Ectodermal cell (in vitro differentiated cells): ENCODE measurements around the gene NEDD4.

Source experiments
- H3K27ac ChIP-seq: 2 replicates; pipeline ENCODE4 v1.7.0; 2013; ENCODE audit warnings: mild to moderate bottlenecking, low read depth, low read length; ENCODE audit not compliant: insufficient read depth, poor library complexity, severe bottlenecking
- H3K27me3 ChIP-seq: 2 replicates; pipeline ENCODE4 v1.7.0; 2013; ENCODE audit warnings: mild to moderate bottlenecking, low read length; ENCODE audit not compliant: insufficient read depth, control insufficient read depth, poor library complexity, severe bottlenecking
- H3K36me3 ChIP-seq: one replicate; pipeline ENCODE4 v1.7.0; 2013; ENCODE audit warnings: low read length; ENCODE audit not compliant: control insufficient read depth, insufficient read depth
- H3K4me1 ChIP-seq: one replicate; pipeline ENCODE4 v1.7.0; 2013; ENCODE audit warnings: low read length; ENCODE audit not compliant: control insufficient read depth, insufficient read depth
- H3K4me3 ChIP-seq: 2 replicates; pipeline ENCODE4 v1.7.0; 2013; ENCODE audit warnings: low read depth, low read length, control low read depth; ENCODE audit not compliant: insufficient read depth
- H3K9me3 ChIP-seq: 2 replicates; pipeline ENCODE4 v1.7.0; 2013; ENCODE audit warnings: mild to moderate bottlenecking, low read length, moderate library complexity; ENCODE audit not compliant: control insufficient read depth
- whole genome bisulfite sequencing, 2 experiments: methylation state at CpG; one replicate each; pipeline ENCODE4 v1.1.7; 2013; ENCODE audit warnings: missing lambda C conversion rate in 2 of 2; 5-methylcytosine and 5-hydroxymethylcytosine counted together

Gene NEDD4

DNA sequence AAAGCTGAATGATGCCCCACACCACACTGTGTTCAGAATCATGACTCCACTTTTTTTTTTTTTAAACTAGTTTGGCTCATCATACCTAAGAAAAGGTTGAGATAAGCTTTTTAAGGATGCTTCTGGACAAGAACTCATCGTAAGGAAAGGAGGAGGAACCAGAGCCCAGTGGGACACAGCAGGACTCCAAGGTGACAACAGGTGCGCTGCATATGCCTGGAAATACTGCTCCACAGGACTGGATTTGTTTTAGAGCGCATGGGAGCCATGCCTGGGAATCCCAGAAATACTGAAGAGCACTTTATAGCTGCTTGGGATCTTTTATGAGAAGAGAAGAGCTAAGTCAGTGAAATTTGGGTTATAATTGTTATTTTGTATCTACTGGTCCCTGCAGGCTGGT is 93.4 kb downstream of the NEDD4 start:
- no peaks in the 10 kb centered on the region for H3K9me3 ChIP-seq
- H3K27me3 ChIP-seq, result no peaks in the 10 kb centered on the region
- H3K36me3 ChIP-seq, result no peaks in the 10 kb centered on the region
- WGBS, 2 experiments, result 78 to 82% methylated on average over 3 of the region's 3 CpGs
- H3K27ac ChIP-seq, result no peak overlapping the region
- H3K4me3 ChIP-seq, result no peak overlapping the region
- no peaks in the 10 kb centered on the region for H3K4me1 ChIP-seq

GRCh38 chr15:55899537-55899936 is 93.9 kb downstream of the NEDD4 start:
- Histone ChIP-seq H3K4me1 (no peaks in the 10 kb centered on the region), H3K4me3 (no peak overlapping the region), H3K27ac (no peak overlapping the region), H3K27me3 (no peaks in the 10 kb centered on the region), H3K36me3 (no peaks in the 10 kb centered on the region), H3K9me3 (no peaks in the 10 kb centered on the region)
- 95 to 100% methylated on average over 1 of the region's 1 CpG for WGBS, 2 experiments

DNA sequence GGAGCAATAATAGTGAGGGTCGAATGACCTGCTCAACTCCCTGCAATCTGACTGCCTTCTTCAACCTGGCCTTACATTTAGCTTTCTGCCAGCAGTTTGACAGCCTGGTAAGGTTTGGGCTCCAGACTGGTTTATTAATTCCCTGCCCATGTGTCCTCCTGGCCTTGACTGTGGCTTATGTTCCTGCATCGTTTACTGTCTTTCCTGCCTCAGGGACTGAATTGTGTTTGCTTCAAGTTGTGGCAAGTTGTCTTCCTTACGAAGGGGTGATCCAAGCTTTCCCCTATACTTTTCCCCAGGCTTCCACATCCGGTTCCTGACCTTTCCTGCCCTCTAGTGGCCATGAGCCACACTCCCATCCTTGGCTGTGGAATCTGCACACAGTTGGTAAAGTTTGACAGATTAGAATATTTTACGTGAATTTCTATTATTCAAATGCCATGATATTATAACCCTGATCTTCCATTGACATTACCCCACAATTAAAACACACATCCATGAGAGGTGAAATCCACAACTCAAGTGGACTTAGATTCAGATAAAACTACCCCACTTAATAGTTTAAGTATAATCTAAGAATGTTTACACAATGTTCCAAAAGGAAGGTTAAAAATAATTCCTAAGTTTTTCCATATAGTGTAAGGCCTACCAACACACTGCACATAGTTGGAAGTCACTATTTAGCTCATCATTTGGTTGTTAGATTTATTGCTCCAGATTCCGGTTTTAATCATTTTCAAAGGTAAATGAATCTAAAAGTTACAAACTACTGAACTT is 95.7 kb downstream of the NEDD4 start:
- Histone ChIP-seq H3K4me1 (no peaks in the 10 kb centered on the region), H3K9me3 (no peaks in the 10 kb centered on the region), H3K27me3 (no peaks in the 10 kb centered on the region), H3K4me3 (no peak overlapping the region), H3K27ac (no peak overlapping the region), H3K36me3 (no peaks in the 10 kb centered on the region)
- 44 to 46% methylated on average over 6 of the region's 6 CpGs for WGBS, 2 experiments

GRCh38 chr15:55894399-55894965 is 98.9 kb downstream of the NEDD4 start:
- no peaks in the 10 kb centered on the region for H3K9me3 ChIP-seq
- no peak overlapping the region for H3K4me3 ChIP-seq
- no peak overlapping the region for H3K27ac ChIP-seq
- H3K27me3 ChIP-seq, result no peaks in the 10 kb centered on the region
- no peaks in the 10 kb centered on the region for H3K36me3 ChIP-seq
- no peaks in the 10 kb centered on the region for H3K4me1 ChIP-seq
- WGBS, 2 experiments, result 90 to 100% methylated on average over 1 to 2 of the region's 3 CpGs

DNA sequence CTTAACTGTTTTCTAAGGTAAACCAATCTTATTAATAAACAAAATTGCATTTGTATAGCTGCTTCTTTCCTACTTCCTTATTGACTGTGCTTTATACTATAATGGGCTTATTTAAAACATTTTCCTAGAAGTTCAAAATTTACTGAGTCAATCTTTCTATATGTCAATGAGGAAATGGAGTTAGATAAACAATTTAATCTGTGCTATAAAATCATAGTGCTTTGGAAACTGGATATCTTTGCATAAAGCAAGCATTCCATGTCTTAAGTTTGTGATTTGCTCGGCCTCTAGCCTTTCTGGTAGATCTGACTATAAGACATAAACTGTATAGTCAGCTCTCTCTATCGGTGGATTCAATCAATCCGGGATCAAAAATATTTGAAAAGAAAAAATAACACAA is 99.6 kb downstream of the NEDD4 start:
- no peaks in the 10 kb centered on the region for H3K9me3 ChIP-seq
- no peak overlapping the region for H3K27ac ChIP-seq
- 96 to 100% methylated on average over 1 to 3 of the region's 3 CpGs for WGBS, 2 experiments
- no peaks in the 10 kb centered on the region for H3K36me3 ChIP-seq
- H3K4me3 ChIP-seq, result no peak overlapping the region
- no peaks in the 10 kb centered on the region for H3K27me3 ChIP-seq
- no peaks in the 10 kb centered on the region for H3K4me1 ChIP-seq

GRCh38 chr15:55891196-55891595 is 102.2 kb downstream of the NEDD4 start:
- H3K27ac ChIP-seq, result no peak overlapping the region
- H3K36me3 ChIP-seq, result no peaks in the 10 kb centered on the region
- no peaks in the 10 kb centered on the region for H3K9me3 ChIP-seq
- no peak overlapping the region for H3K4me3 ChIP-seq
- no peaks in the 10 kb centered on the region for H3K4me1 ChIP-seq
- 88 to 100% methylated on average over 1 of the region's 1 CpG for WGBS, 2 experiments
- no peaks in the 10 kb centered on the region for H3K27me3 ChIP-seq

DNA sequence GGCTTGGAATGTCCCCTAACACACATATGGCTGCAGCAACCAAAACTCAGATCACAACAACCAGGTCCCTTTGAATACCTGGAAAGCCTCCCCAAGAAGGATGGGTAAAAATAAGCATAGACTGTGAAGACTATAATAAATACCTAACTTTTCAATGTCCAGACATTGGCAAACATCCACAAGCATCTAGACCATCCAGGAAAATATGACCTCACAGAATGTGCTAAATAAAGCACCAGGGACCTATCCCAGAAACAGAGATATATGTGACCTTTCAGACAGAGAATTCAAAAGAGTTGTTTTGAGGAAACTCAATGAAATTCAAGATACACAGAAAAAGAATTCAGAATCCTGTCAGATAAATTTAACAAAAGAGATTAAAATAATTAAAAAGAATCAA is 109.2 kb downstream of the NEDD4 start:
- Histone ChIP-seq H3K4me1 (no peaks in the 10 kb centered on the region), H3K4me3 (no peak overlapping the region), H3K9me3 (no peaks in the 10 kb centered on the region), H3K27ac (no peak overlapping the region), H3K27me3 (no peaks in the 10 kb centered on the region), H3K36me3 (no peaks in the 10 kb centered on the region)

DNA sequence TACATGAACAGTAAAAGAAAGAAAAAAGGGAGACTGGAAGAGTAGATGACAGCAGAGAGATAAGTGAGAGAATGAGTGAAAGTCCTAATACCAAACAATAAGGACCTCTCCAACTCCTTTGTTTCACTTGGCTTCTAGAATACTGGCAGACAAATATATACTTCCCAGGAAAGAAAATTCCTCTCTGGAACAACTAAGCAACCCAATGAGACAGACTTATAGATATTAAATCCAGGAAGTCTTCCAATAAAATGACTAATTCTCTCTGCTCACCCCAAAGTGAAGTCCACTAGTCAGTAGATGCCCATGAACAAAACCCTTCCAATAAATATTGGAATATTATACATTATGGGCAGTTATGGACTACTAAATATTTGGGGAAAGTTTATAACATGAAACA is 114.2 kb downstream of the NEDD4 start:
- no peaks in the 10 kb centered on the region for H3K27me3 ChIP-seq

GRCh38 chr15:55873024-55873720 is 120.2 kb downstream of the NEDD4 start:
- H3K27ac ChIP-seq, result no peak overlapping the region
- no peaks in the 10 kb centered on the region for H3K36me3 ChIP-seq
- peaks cover 3% of the 10 kb centered on the region for H3K9me3 ChIP-seq
- H3K27me3 ChIP-seq, result no peaks in the 10 kb centered on the region
- peaks cover 8% of the 10 kb centered on the region for H3K4me1 ChIP-seq
- 71 to 78% methylated on average over 4 of the region's 4 CpGs for WGBS, 2 experiments
- H3K4me3 ChIP-seq, result no peak overlapping the region

More for the DNA sequence above, 114.2 kb downstream of the NEDD4 start:
- no peaks in the 10 kb centered on the region for H3K4me1 ChIP-seq
- no peak overlapping the region for H3K27ac ChIP-seq
- H3K4me3 ChIP-seq, result no peak overlapping the region
- no peaks in the 10 kb centered on the region for H3K36me3 ChIP-seq
- peaks cover 3% of the 10 kb centered on the region for H3K9me3 ChIP-seq

DNA sequence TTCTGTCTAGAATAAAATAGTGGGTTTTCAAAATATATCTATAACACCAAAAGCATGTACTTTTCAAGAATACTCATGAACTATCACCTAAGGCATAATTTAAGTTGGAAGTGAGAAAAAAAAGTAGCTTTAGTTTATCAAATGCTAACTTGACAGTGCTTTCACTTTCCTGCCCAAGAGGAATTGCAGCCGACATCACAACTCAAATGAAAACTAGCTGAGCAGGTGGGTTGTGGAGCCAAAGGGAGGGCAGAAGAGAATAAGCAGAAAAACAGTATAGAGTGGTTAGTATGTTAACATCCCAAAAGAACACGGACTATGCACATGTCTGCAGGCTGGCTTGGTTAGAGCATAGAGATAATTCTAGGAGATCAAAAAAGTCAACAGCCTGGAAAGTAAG is 120.9 kb downstream of the NEDD4 start:
- no peaks in the 10 kb centered on the region for H3K36me3 ChIP-seq
- H3K27me3 ChIP-seq, result no peaks in the 10 kb centered on the region
- peaks cover 3% of the 10 kb centered on the region for H3K9me3 ChIP-seq
- H3K4me1 ChIP-seq, result peaks cover 8% of the 10 kb centered on the region
- WGBS, 2 experiments, result 93 to 97% methylated on average over 2 of the region's 2 CpGs
- no peak overlapping the region for H3K4me3 ChIP-seq
- H3K27ac ChIP-seq, result no peak overlapping the region
